Lower lobe of right lung (tissue), 2 donors: ENCODE results near the gene ESPNL. TPM values are rescaled to one million over a fixed set of nuclear protein-coding genes. Genes with fewer than 3 reads are reported as not detected.

ENCODE experiments used
- ATAC-seq, 2 donors: fragments of 200-7000 bp; cut with Tn5 transposase; one replicate each; pipeline ENCODE4 v1.9.1; 2020 to 2022; ENCODE audit warnings: mild to moderate bottlenecking in 2 of 2, moderate library complexity in 2 of 2
- DNase-seq: peaks from one replicate; pipeline ENCODE4 v3.0.0-alpha.2; 2020
- H3K27ac ChIP-seq: fragments of 200-600 bp; one replicate; pipeline ENCODE4 v1.8.0; 2022
- H3K27me3 ChIP-seq: fragments of 200-600 bp; one replicate; pipeline ENCODE4 v1.8.0; 2022; ENCODE audit warnings: low read depth
- H3K36me3 ChIP-seq: fragments of 200-600 bp; one replicate; pipeline ENCODE4 v1.8.0; 2022; ENCODE audit warnings: mild to moderate bottlenecking
- H3K4me1 ChIP-seq: fragments of 200-600 bp; one replicate; pipeline ENCODE4 v1.8.0; 2022
- H3K4me3 ChIP-seq: fragments of 200-600 bp; one replicate; pipeline ENCODE4 v1.8.0; 2022; ENCODE audit warnings: mild to moderate bottlenecking
- H3K9me3 ChIP-seq: fragments of 200-600 bp; one replicate; pipeline ENCODE4 v1.8.0; 2022
- intact Hi-C: fragments of 100-400 bp; cut with DNase I; formaldehyde crosslinking; loops from one replicate; pipeline ENCODE4 v1.11.0; 2022
- total RNA-seq: library from RNA; stranded (reverse); fragmentation: NEBNext Ultra II Directional; extraction: Animal tissue kit (Norgen Biotek cat#: 25700); gene quantifications from one replicate; pipeline ENCODE4 v1.2.1, GENCODE V29; 2021
- TF ChIP-seq, protein P1 (sequence below): fragments of 200-600 bp; IDR thresholded peaks from one replicate; pipeline ENCODE4 v1.8.0; 2022; ENCODE audit warnings: antibody characterized with exemption, mild to moderate bottlenecking
- donor health status: DM: no; HTN: yes; CAD: no; lungs with severe emphysema.

The ESPNL gene
- total RNA-seq, 1 donor from 2014 or later: 0.09 TPM

DNA sequence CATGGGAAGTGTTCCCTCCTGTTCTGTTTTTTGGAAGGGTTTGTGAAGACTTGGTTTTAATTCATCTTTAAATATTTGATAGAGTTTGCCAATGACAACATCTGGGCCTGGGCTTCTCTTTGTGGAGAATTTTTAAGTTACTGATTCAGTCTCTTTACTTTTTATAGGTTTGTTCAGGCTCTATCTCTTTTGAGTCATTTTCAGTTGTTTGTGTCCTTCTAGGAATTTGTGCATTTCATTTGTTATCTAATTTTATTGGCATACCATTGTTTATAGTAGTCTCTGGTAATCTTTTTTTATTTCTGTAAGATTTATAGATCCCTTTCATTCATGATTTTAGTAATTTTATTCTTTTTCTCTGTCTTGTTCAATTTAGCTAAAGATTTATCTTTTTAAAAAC is 24.7 kb upstream of the ESPNL start:
- TF ChIP-seq, protein P1, sequence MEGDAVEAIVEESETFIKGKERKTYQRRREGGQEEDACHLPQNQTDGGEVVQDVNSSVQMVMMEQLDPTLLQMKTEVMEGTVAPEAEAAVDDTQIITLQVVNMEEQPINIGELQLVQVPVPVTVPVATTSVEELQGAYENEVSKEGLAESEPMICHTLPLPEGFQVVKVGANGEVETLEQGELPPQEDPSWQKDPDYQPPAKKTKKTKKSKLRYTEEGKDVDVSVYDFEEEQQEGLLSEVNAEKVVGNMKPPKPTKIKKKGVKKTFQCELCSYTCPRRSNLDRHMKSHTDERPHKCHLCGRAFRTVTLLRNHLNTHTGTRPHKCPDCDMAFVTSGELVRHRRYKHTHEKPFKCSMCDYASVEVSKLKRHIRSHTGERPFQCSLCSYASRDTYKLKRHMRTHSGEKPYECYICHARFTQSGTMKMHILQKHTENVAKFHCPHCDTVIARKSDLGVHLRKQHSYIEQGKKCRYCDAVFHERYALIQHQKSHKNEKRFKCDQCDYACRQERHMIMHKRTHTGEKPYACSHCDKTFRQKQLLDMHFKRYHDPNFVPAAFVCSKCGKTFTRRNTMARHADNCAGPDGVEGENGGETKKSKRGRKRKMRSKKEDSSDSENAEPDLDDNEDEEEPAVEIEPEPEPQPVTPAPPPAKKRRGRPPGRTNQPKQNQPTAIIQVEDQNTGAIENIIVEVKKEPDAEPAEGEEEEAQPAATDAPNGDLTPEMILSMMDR: no peak
- H3K9me3 ChIP-seq: no peaks in the 10 kb centered on the region
- ATAC-seq (no peak), DNase-seq (no peak)
- no peaks in the 10 kb centered on the region for H3K4me1 ChIP-seq
- H3K36me3 ChIP-seq: no peaks in the 10 kb centered on the region
- no peaks in the 10 kb centered on the region for H3K27me3 ChIP-seq
- intact Hi-C loops: no loop called here
- H3K27ac ChIP-seq: no peak overlapping the region
- no peak overlapping the region for H3K4me3 ChIP-seq

DNA sequence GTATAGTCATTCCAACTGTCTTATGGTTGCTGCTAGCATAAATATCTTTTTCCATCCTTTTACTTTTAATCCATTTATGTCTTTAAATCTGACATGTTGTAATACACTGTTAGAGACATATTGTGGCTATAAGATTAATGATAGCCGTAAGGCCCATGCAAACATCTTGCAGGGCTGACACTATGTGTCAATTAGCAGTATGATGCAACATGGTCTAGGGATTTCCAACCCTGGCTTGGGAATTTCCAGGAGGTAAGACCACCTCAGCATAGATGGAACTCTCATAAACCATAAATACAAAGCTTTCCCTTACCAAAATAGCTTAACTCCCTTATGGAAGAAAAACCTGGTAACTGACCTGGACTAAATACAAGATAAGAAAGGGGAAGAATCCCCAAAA is 22.8 kb upstream of the ESPNL start:
- TF ChIP-seq, protein P1: no peak
- Histone ChIP-seq H3K4me1 (no peaks in the 10 kb centered on the region), H3K27ac (no peak overlapping the region), H3K9me3 (no peaks in the 10 kb centered on the region), H3K4me3 (no peak overlapping the region), H3K27me3 (no peaks in the 10 kb centered on the region), H3K36me3 (peaks cover 10% of the 10 kb centered on the region)
- no peak for ATAC-seq
- DNase-seq: no peak
- intact Hi-C loops: no loop called here

DNA sequence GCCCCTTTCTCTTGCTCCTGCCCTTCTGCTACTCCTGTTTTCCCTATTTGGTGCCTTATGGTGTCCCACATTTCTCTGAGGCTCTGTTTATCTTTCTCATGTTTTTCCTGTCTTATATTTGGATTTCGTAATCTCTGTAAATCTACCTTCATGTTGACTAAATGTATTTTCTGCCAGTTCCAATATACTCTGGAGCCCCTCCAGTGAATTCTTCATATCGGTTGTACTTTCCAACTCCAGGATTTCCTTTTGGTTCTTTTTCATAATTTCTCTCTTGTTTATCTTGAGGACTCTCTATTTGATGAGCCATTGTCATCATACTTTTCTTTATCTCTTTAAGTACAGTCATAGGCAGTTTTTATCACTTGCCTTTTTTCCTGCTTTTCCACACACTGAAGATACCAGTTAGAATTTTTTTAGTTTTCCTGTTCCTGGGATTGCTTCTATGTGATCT is 20.2 kb upstream of the ESPNL start:
- intact Hi-C loops: no loop called here

DNA sequence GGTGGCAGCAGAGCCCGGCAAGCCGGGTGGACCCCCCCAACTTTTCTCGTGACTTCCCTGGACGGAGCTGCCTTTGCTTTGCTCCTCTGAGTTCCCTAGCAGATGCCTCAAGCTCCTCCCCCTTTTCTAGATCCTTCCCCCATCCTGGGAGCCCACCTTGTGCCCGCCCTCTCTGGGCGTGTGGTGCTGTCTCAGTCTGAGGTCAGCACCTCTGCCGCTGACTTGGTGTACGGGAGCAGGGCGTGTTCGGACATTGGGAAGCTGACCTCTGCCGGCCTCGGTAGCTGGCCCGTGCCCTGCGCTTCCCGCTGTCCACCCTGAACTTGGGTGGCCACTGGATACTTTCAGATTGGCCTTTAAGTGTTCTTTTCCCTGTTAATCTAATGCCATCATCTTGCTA is 19.6 kb upstream of the ESPNL start:
- no peaks in the 10 kb centered on the region for H3K27me3 ChIP-seq
- H3K36me3 ChIP-seq: peaks cover 22% of the 10 kb centered on the region
- no peak overlapping the region for H3K27ac ChIP-seq
- intact Hi-C loops: no loop called here
- H3K4me1 ChIP-seq: no peaks in the 10 kb centered on the region
- TF ChIP-seq, protein P1: no peak
- H3K4me3 ChIP-seq: no peak overlapping the region
- H3K9me3 ChIP-seq: no peaks in the 10 kb centered on the region
- no peak for ATAC-seq
- DNase-seq: no peak

More for the DNA sequence above, 20.2 kb upstream of the ESPNL start:
- ATAC-seq (no peak), DNase-seq (no peak)
- TF ChIP-seq, protein P1: no peak
- Histone ChIP-seq H3K27me3 (no peaks in the 10 kb centered on the region), H3K4me3 (no peak overlapping the region), H3K9me3 (no peaks in the 10 kb centered on the region), H3K36me3 (peaks cover 22% of the 10 kb centered on the region), H3K4me1 (no peaks in the 10 kb centered on the region), H3K27ac (no peak overlapping the region)

DNA sequence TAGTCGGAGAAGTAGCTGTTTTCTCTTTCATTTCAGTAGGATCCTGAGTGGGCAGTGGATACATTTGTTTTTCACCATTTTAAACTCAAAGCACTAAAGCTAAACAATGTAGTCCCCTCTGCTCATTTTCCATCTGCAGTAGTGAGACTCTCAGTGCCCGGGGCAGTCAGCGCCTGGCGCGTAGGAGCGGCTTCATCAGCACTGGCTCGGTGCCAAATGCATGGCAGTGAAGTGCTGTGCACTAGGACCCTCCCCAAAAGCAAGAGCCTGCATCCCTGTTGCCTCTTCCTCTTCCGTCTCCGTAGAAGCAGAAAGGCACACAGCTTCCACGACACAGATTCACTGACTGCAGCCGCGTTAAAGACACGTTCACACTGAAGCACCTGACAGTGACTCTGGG is 19.0 kb upstream of the ESPNL start:
- no peak overlapping the region for H3K27ac ChIP-seq
- intact Hi-C loops: no loop called here
- TF ChIP-seq, protein P1: no peak
- no peaks in the 10 kb centered on the region for H3K4me1 ChIP-seq
- H3K27me3 ChIP-seq: no peaks in the 10 kb centered on the region
- H3K9me3 ChIP-seq: no peaks in the 10 kb centered on the region
- no peak overlapping the region for H3K4me3 ChIP-seq
- ATAC-seq (no peak), DNase-seq (no peak)
- H3K36me3 ChIP-seq: peaks cover 22% of the 10 kb centered on the region

DNA sequence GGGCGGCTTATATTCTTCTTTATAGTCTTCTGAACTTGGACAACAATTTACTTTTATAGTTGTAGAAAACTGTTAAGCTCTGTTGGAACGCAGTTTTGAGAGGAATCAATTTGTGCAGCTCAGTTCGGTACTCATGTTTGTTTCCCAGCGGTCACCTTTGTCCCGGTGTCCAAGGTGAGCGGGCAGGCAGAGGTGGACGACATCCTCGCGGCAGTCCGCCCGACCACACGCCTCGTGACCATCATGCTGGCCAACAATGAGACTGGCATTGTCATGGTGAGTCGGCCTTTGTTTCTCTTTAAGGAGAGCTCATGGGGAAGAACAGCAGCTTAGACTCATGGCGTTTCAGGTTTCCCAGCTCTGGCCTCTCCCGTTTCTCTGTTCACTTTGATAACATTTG is 18.6 kb upstream of the ESPNL start:
- Histone ChIP-seq H3K27ac (no peak overlapping the region), H3K36me3 (peaks cover 22% of the 10 kb centered on the region), H3K27me3 (no peaks in the 10 kb centered on the region), H3K4me1 (no peaks in the 10 kb centered on the region), H3K9me3 (no peaks in the 10 kb centered on the region), H3K4me3 (no peak overlapping the region)
- TF ChIP-seq, protein P1: no peak
- DNase-seq (no peak), ATAC-seq (no peak)
- intact Hi-C loops: no loop called here
